GM10266 (cell line): Measurements from ENCODE around the gene PGC.

Source experiments
- DNase-seq: peaks from one replicate; pipeline ENCODE4 v3.0.0; 2012; ENCODE audit errors: extremely low spot score
- TF ChIP-seq, protein P1 (sequence below): IDR thresholded peaks from 2 replicates; pipeline ENCODE4 v1.5.1; 2012; ENCODE audit warnings: mild to moderate bottlenecking, low read depth; ENCODE audit not compliant: control insufficient read depth, insufficient read depth; ENCODE audit errors: missing control alignments

The PGC gene

GRCh38 chr6:41786451-41787218, 39.4 kb upstream of the PGC start:
- TF ChIP-seq, protein P1, sequence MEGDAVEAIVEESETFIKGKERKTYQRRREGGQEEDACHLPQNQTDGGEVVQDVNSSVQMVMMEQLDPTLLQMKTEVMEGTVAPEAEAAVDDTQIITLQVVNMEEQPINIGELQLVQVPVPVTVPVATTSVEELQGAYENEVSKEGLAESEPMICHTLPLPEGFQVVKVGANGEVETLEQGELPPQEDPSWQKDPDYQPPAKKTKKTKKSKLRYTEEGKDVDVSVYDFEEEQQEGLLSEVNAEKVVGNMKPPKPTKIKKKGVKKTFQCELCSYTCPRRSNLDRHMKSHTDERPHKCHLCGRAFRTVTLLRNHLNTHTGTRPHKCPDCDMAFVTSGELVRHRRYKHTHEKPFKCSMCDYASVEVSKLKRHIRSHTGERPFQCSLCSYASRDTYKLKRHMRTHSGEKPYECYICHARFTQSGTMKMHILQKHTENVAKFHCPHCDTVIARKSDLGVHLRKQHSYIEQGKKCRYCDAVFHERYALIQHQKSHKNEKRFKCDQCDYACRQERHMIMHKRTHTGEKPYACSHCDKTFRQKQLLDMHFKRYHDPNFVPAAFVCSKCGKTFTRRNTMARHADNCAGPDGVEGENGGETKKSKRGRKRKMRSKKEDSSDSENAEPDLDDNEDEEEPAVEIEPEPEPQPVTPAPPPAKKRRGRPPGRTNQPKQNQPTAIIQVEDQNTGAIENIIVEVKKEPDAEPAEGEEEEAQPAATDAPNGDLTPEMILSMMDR = peak; percentile 95
- peak; percentile 93 for DNase-seq

DNA sequence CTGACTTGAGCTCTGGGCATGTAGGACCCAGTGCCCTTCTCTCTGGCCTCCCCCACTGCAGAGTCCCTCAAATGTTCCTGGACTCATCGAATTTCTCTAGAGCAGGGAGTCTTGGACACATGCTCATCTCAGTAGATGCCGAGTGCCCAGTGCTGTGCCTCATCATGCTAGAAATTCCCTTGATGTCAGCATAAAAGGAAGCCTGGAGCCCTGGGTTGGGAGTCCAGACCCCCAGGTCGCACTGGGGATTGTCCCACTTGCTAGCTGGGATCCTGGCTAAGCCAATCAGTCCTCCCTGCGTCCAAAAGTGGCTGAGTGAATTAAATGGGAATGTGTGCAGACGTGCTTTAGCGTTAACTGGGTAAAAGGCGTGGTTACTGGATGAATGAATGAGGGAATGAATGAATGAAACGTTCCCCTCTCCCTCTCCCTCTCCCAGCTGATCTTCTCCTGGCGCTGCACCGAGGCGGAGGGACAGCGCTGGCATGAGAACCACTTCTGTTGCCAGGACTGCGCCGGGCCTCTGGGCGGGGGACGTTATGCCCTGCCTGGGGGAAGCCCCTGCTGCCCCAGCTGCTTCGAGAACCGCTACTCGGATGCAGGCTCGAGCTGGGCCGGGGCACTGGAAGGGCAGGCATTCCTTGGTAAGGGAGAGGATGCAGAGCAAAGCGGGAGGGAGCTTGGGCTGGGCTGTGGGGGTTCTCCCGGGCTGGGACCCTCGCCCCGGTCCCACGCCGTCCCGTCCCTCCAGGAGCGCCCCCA, 38.7 kb upstream of the PGC start:
- TF ChIP-seq, protein P1 = no peak
- DNase-seq = peak; percentile 46

GRCh38 chr6:41785254-41785653, 38.1 kb upstream of the PGC start:
- no peak for DNase-seq
- TF ChIP-seq, protein P1 = no peak

GRCh38 chr6:41784581-41785171, 37.5 kb upstream of the PGC start:
- DNase-seq = peak; percentile 14
- TF ChIP-seq, protein P1 = no peak

GRCh38 chr6:41783106-41783780, 36.0 kb upstream of the PGC start:
- TF ChIP-seq, protein P1 = no peak
- DNase-seq = peak; percentile 18

GRCh38 chr6:41781366-41781730, 34.2 kb upstream of the PGC start:
- peak; percentile 18 for DNase-seq
- TF ChIP-seq, protein P1 = no peak
